ENCODE results near the gene BFSP2.
"Not testable (repeated sequence)": the region's sequence is repeated elsewhere in the genome, so short reads cannot be mapped to it uniquely, and the experiment has no call there.

BFSP2 gene

GRCh38 chr3:133457465-133458067 is 57.7 kb downstream of the BFSP2 start:
- no peak for DNase-seq

DNA sequence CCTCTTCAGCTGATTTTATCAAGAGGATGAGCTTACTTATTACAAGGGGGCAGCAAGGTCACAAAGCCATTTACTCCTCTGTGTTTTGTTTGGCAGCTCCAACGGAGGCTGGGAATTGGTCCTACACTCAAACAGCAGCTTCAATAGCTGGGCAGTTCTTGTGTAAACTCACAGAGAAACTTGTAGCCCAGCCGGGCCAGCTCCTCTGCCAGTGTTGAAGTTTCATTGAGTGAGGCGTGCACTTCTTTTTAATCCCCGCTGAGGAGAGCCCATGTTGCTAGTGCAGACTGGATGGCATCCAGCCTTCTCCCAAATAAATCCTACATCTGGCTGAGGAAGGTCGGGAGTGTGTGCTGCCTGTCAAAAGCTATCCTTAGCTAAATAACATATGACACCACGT is 59.5 kb downstream of the BFSP2 start:
- no peak for DNase-seq

GRCh38 chr3:133460809-133461208 is 61.0 kb downstream of the BFSP2 start:
- DNase-seq: no peak

DNA sequence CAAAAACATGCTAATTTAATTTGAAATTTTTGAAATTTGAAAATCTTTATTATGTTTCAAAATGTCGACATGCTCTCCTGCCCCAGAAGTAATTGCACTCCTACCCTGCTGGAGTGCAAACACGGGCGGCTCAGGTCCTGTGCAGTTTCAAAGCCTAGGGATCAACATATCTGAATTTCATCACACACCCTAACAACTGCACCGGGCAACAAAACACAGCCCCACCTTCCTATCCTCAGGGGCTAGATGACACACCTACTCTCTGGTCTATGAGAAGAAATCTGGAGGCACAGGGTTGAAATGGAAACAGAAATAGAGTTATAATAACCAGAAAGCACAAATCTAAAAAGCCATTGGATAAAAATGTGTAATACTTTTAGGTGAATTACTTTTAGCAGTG is 61.4 kb downstream of the BFSP2 start:
- no peak for DNase-seq

GRCh38 chr3:133463347-133463860 is 63.5 kb downstream of the BFSP2 start:
- no peak for DNase-seq

DNA sequence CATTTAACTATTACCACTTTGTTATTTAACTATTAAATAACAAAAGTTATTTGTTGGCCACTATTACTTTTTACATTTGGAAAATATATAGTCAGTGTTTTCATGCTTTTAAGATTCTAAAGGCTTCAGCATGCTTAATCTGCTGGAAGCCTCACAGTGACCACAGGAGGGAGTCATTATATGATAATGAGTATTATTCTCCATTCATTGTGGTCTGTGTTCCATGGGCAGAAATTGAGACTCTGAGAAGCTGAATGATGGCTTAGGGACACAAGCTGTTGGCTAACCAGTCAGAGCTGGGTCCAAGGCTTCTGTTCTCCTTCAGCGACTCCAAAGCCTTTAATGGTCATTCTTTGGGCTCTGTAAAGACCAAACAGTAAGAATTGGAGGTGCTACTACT is 64.7 kb downstream of the BFSP2 start:
- no peak for DNase-seq

DNA sequence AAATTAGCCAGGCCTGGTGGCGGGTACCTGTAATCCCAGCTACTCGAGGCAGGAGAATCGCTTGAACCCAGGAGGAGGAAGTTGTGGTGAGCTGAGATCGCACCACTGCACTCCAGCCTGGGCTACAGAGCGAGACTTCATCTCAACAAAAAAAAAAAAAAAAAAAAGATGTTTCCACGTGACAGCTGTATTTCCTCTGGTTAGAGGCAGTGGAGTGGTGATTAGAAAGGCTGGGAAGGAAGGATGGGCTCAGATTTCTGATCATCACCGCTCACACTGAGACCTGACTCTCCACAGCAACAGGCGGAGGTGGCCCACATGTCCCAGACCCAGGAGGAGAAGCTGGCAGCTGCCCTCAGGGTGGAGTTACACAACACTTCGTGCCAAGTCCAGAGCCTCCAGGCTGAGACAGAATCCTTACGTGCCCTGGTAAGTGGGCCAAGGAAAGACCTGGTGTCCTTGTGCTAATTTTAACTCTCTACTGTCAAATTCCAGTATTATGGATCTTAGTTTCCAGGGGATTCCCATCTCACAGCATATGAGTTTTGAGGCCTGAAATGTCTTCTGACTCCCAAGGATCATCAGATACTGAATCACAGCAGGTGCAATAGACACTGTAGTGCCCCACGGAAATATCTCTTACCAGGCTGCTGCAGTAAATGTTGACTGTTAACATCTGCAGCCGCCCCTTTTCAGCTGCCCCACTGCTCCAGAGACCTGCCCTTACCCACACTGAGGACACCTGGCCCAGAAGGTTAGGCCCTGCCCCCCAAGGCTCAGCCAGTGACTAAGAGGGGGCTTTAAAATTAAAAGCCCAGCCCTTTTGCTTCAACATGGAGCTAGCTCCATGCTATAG is 66.9 kb downstream of the BFSP2 start:
- no peak for DNase-seq

DNA sequence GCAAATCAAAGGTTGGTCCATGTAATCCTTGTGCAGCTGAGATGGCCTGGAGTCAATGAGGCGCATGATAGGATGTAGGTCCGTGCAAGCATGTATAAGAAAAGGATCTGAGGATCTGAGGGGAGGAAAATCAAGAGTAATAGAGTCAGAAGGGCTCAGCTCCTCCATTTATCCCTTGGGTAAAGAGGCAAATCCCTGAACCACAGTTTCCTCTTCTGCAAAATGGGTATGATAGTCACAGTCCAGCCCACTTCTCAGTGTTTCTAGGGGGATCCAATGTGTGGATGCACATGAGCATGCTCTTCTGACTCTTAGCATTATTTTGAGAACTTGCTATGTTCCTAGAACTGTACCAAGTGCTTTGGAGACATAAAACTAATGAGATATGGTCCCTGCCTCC is 67.9 kb downstream of the BFSP2 start:
- DNase-seq: no peak

DNA sequence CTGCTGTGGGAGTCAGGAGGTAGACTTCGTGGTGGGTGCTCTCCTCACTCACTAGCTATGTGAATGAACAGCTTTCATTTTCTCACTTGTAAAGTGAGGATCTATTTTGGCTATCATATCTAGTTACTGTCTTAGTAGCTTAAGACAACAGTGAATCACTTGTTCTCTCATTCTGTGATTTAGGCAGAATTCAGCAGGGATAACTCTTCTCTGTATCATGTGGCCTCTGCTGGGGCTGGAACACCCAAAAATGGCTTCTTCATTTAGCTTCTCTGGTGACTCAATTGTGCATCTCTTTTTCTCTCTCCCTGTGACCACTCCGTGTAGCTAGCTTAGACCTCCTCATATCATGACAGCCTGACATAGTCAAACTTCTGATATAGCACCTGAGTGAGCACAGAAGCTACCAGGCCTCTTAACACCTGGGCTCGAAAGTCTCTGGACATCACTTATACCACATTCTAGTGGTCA is 68.4 kb downstream of the BFSP2 start:
- no peak for DNase-seq

DNA sequence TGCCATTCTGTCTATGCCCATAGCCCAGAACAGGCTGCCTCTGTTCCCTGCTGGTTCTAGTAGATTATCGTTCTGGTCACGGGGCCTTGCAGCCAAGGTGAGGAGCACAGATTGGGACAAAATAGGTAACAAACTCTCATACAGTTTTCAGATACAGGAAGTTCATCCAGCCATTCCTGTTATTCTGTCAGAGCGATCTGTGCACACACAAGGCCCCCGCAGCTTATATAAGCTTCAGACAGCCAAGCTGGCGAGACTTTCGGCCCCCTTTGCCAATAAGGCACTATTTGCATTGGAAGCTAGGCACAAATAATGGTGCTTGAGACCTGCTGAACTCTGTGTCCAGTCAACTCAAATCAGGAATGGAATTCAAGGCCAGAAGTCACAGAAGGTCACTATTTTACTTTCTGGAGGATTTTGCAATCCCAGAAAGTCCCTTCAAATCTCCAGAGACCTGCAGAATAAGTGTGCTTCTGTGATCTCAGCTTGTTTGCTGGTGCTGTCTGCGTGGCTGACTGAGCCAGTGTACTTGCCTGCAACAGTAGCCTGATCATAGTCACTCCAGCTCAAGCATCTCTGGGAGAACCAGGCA is 69.4 kb downstream of the BFSP2 start:
- no peak for DNase-seq

GRCh38 chr3:133472242-133472641 is 72.4 kb downstream of the BFSP2 start:
- no peak for DNase-seq

GRCh38 chr3:133472889-133473288 is 73.0 kb downstream of the BFSP2 start:
- DNase-seq: no peak

- not testable (repeated sequence) for DNase-seq
Observed at GRCh38 chr3:133473472-133474191, 73.8 kb downstream of the BFSP2 start.

DNA sequence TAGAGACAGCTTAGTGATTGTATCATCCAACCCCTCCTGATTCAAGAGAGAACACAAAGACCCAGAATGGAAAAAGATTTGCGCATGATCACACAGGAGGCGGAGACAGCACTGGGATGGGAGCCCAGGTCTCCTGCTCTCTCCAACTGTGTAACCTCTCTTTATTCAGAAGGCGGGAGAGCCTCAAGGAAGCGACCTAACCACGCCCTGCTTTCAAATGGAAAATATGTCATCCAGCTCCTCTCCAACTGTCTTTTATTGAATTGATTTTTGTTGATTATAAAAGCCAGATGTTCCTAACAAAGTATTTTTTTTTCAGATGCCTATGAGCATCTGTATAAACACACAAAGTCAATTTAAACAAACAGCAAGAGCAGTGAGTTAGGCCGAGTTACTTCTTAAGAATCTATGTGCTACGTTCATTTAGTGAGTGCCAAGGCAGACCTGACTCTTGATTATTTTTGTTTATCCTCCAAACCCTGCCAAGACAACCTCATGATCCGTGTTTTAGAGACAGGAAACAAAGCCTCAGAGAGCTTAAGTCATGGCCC is 74.5 kb downstream of the BFSP2 start:
- no peak for DNase-seq

- DNase-seq: no peak
Observed at GRCh38 chr3:133474817-133475216, 75.0 kb downstream of the BFSP2 start.

DNA sequence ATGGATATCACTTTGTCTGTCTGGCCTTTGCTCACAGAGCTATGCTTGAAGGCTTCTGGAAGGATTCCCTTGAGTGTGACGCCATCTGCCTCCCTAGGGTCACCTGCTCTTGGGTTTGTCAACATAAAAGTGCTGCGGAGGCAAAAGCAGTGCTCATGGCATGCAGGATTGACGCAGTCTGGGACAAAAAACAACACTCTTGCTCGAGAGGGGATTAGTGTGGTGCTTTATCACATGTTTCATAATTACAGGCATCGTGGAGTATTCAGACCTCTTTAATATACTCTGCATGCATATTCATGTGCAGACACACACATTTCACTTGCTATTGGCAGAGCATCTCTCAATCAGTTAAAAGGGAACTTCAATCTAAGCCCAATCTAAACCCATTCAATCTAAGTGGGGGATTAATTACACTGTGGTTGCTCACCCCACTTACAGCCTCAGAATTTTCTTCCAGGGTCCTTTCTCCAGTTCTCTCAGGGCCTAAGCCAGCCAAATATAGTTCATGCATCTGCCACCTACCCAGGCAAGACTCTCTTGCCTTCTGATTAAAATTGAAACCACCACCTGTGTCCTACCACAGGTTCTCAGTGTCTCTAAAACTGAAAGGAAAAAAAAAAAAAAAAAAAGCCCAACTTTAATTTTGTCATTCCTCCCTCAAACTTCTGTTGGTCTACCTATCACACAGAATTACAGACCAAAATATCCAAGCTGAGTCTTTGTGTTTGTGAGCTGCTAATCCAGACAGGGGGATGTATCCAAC is 75.6 kb downstream of the BFSP2 start:
- DNase-seq: no peak

GRCh38 chr3:133476971-133477375 is 77.1 kb downstream of the BFSP2 start:
- DNase-seq: no peak

- no peak for DNase-seq
Observed at GRCh38 chr3:133477487-133477886, 77.6 kb downstream of the BFSP2 start.

GRCh38 chr3:133478624-133479023 is 78.8 kb downstream of the BFSP2 start:
- DNase-seq: no peak

DNA sequence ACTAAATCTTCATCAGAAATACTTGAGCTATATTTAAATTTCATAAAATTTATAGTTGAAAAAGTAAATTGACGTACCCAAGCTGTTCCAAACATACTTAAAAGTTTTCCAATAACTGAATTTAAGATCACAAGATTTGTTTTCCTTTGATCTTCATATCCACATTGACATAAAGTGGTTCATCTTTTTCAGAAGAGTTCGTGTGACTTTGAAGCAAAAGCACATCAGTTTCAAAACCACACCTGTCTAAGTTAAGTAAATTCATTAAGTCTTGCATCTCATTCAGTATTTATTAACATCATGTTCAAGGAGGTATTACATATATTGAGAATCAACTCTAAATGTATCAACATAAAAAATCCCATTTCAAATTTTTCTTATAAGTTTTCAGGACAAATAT is 79.5 kb downstream of the BFSP2 start:
- DNase-seq: no peak

DNA sequence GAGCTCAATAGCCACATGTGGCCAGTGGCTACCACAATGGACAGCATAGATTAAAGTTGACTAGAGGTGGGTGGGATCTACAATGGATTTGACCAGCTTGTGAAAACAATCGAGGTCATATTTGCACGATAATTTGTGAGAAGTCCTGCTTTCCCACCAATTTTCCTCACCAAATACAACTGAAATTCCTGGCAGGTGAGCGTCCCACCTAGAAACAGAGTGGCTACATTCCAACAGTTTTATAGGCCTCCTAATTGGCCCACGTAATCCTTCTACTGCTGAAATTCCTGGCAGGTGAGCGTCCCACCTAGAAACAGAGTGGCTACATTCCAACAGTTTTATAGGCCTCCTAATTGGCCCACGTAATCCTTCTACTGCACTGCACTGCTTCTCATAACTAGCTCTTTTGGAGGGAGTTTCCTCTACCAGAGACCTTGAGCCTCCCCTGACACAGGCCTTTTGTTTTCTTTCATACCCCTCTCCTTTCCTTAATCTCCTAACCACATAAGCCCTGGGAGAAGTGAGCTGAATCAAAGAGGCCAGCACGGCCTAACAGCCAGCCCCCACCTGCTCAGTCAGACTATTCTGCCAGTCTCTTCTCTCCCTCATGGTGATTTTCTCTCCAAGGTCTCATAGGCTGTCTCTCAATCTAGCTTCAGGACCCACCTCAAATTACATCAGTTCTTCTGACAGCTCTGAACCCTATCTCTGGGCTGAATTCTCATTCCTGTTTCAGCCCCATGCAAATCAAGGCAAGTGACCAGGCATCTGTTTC is 80.2 kb downstream of the BFSP2 start:
- DNase-seq: no peak

Data from NK-92 treated with Interleukin-12 subunit alpha and Interleukin-12 subunit beta, amount 100 ng/mL, for 24 hours (cell line).